T1000 (cell line): ENCODE measurements around the gene GARNL3.
A peak's percentile ranks its signal among the peaks of the same experiment; 100 is the strongest.

ENCODE experiments used
- DNase-seq: peaks from one replicate; lab custom pipeline; 2025; ENCODE audit warnings: mixed read lengths; lab: John Stamatoyannopoulos, UW

The GARNL3 gene

GRCh38 chr9:127388037-127388855 is 123.7 kb downstream of the GARNL3 start:
- peak; percentile 80 for DNase-seq

DNA sequence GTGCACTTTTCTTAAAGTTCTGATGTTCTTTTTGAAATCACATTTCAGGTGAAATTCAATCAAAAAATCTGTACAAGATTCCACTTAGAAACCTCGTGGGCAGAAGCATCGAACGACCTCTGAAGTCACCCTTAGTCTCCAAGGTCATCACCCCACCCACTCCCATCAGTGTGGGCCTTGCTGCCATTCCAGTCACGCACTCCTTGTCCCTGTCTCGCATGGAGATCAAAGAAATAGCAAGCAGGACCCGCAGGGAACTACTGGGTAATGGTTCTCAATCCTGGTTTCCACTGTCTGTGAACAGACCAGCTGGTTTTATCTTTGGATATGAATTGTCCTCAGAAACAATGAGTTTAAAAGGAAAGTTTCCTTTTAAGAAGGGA is 124.3 kb downstream of the GARNL3 start:
- DNase-seq, result no peak

DNA sequence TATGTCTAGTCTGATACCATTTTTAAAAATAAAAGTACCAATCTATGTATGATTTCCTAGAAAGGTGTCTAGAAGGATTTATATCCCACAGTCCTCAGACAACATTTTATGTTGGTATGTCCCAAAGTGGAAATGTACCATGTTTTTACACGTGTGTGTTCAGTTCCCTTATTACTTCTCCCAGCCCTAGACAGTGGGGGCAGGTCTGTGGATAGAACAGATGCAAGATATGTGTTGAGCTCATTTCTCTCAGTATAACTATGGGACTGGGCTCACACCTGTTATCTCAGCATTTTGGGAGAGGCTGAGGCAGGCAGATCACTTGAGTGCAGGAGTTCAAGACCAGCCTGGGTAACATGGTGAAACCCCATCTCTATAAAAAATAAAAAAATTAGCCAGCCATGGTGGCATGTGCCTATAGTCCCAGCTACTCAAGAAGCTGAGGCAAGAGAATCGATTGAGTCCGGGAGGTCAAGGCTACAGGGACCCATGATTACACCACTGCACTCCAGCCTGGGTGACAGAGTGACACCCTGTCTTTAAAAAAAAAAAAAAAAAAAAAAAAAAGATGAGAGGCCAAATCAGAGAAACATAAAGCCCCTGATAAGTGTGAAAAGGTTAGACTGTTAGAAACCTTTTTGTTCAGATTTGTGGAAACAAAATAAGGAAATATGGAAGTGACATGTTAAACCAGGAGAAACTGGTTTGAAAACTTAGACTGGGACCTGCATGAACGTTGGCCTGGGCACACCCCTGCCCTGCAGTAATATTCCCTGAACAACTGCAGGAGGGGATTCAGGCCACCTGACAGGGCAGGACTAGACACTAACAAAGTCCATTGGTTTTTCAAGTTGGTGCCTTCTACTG is 125.0 kb downstream of the GARNL3 start:
- DNase-seq, result no peak

GRCh38 chr9:127390248-127390545 is 125.6 kb downstream of the GARNL3 start:
- DNase-seq, result no peak

GRCh38 chr9:127390563-127390962 is 126.0 kb downstream of the GARNL3 start:
- no peak for DNase-seq

- no peak for DNase-seq
Measured at GRCh38 chr9:127392166-127392565, 127.6 kb downstream of the GARNL3 start.

DNA sequence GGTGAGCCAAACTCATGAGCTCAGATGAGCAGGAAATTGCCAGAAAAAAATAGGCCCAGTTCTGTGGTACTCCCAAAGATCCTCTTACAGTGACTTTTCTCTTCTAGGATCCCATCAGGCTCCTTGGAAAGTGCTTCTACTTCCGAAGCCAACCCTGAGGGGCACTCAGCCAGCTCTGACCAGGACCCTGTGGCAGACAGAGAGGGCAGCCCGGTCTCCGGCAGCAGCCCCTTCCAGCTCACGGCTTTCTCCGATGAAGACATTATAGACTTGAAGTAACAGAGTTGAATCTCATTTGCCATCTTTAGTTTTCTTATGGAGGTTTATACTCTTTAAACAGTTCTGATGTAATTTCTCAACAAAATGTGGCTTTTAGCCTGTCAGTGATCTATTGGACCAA is 128.4 kb downstream of the GARNL3 start:
- no peak for DNase-seq

GRCh38 chr9:127393645-127394044 is 129.1 kb downstream of the GARNL3 start:
- no peak for DNase-seq

- DNase-seq, result no peak
Measured at GRCh38 chr9:127395497-127396252, 131.1 kb downstream of the GARNL3 start.

GRCh38 chr9:127396253-127396807 is 131.8 kb downstream of the GARNL3 start:
- DNase-seq, result no peak

DNA sequence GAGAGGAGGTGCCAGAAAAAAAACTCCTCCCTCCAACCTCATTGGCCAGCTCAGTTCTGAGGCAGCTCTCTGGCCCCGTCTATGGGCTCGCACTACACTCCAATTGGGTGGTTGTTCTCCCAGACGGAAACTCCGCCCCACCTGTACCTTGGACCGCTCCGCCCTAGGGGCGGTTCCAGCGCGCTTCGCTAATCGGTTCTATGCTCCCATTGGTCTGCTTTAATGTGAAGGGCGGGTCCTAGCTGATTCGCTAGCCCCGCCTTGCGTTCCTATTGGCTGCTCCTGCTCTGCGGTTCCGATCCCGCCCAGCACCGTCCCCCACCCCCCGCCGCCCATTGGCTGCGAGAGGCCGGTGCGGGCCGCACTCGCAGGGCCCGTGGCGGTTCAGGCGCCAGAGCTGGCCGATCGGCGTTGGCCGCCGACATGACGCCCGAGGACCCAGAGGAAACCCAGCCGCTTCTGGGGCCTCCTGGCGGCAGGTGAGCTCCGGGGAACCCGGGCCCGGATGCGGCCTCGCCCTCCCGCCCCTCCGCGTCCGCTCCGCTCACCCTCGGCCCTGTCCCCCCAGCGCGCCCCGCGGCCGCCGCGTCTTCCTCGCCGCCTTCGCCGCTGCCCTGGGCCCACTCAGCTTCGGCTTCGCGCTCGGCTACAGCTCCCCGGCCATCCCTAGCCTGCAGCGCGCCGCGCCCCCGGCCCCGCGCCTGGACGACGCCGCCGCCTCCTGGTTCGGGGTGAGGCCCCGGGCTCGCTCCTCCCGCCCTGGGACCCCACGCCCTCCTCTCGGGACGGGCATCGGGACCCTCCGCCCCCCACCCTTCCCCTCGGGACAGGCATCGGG is 132.5 kb downstream of the GARNL3 start, which contains the start of gene SLC2A8:
Gene SLC2A8, plus strand, starts transcription at position 362 of the 838 bp plus-strand sequence. Its CDS starts 62 bp downstream, at position 424.
- DNase-seq, result peak; percentile 97

- DNase-seq, result peak; percentile 27
Measured at GRCh38 chr9:127397646-127398274, 133.2 kb downstream of the GARNL3 start.

- DNase-seq, result no peak
Measured at GRCh38 chr9:127398275-127398647, 133.7 kb downstream of the GARNL3 start.

DNA sequence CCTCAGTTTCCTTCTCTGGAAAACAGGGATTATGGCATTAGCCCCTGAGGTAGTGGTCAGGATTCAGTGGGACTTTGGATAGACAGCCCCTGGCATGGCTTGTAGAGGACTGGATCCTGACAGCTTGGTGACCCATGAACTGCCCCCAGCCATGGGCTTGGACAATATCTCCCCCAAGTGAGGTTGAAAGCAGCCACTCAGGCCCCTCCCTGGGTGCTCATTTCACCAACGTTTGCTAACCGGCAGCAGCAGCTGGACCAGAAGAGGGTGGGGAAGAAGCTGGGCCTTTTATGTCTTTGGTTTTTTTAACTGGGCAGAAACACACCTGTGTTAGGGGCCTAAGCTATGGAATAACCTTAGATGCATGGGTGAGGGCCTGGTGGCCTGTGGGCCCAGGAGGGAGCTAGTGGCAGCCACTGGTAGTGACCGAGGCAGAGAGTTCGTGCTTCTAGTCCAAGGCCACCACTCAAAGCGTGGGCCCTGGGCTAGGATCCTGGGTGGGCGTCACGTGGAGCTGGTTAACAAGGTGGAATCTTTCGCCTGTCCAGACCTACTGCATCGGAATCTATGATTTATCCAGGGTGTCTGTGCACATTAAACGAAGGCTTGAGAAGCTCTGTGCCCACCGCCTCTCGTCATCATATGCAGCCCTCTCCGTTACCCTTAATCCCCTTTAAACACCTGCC is 134.3 kb downstream of the GARNL3 start:
- DNase-seq, result no peak

DNA sequence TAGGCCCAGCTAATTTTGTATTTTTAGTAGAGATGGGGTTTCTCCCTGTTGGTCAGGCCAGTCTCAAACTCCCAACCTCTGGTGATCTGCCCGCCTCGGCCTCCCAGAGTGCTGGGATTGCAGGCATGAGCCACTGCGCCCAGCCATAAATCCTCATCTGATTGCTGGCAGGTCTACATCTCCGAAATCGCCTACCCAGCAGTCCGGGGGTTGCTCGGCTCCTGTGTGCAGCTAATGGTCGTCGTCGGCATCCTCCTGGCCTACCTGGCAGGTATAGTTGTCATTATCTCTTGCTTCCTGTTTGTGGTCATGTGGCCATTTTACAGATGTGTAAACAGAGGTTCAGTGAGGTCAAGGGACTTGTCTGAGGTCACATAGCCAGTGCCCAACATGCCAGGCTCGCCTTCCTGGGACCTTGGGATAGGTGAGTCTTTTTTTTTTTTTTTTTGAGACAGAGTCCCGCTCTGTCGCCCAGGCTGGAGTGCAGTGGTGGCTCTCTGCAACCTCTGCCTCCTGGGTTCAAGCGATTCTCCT is 135.2 kb downstream of the GARNL3 start:
- DNase-seq, result no peak

DNA sequence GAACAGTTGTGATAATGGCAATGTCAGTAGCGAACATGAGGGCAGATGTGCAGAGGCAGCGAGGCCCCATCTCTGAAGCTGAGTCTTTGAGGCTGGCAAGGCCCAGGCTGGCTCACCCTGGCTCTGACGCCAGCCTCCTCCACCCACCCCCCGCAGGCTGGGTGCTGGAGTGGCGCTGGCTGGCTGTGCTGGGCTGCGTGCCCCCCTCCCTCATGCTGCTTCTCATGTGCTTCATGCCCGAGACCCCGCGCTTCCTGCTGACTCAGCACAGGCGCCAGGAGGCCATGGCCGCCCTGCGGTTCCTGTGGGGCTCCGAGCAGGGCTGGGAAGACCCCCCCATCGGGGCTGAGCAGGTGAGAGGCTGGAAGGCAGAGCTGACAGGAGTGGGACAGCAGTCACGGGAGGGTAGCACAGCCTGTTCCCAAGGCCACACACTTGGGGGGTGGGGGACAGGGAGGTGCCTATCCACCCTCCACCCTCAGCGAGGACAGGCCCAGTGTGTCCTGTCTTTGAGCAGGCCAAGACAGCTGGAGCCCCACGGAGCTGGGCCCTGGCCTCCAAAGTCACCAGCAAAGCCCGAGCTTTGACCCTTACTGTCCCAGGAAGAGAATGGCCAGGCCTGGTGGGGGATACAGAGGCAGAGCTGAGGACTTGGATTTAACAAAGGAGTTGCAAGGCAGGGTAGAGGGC is 138.0 kb downstream of the GARNL3 start:
- no peak for DNase-seq

- no peak for DNase-seq
Measured at GRCh38 chr9:127403507-127404192, 139.1 kb downstream of the GARNL3 start.

DNA sequence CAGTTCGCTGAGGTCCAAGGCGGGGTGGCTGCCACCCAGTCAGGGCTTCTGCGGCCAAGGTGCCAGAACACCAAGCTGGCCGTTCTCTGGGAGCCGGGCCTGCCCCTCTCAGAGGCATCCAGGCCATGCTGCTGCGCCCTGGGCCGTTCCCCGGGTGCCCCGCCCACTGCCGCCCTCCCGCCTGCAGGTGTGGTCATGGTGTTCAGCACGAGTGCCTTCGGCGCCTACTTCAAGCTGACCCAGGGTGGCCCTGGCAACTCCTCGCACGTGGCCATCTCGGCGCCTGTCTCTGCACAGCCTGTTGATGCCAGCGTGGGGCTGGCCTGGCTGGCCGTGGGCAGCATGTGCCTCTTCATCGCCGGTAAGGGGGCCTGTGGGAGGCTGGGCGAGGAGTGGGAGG is 140.1 kb downstream of the GARNL3 start:
- no peak for DNase-seq
